Activated CD8-positive, alpha-beta memory T cell treated with anti-CD3 and anti-CD28 coated beads for 24 hours (primary cell): ENCODE measurements around the gene FOXL1.
"Not testable (repeated sequence)": the region's sequence is repeated elsewhere in the genome, so short reads cannot be mapped to it uniquely, and the experiment has no call there.

ENCODE experiments used
- DNase-seq: peaks from one replicate; pipeline ENCODE4 v3.0.0-alpha.2; 2020

FOXL1 gene

DNA sequence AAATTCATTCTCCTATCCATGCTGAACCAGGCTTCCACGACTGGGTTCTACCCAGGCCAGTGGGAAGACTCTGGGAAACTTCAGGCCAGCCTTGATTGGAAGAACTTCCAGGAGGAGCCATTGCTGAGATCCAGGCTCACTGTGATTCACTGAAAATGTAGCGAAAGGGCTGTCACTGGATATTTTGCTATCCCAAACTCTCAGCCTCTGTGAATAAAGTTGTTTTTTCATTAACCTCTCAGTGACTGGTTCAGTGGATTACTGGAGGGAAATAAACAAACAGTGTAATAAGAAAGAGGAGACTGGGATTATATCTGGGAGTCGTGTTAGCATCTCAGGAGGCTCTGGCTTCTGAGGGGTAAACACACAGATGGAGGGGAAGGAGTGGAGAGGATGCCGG lies 3.1 kb downstream of the FOXL1 start:
- DNase-seq = no peak

GRCh38 chr16:86584071-86584685 lies 5.8 kb downstream of the FOXL1 start:
- DNase-seq = no peak

DNA sequence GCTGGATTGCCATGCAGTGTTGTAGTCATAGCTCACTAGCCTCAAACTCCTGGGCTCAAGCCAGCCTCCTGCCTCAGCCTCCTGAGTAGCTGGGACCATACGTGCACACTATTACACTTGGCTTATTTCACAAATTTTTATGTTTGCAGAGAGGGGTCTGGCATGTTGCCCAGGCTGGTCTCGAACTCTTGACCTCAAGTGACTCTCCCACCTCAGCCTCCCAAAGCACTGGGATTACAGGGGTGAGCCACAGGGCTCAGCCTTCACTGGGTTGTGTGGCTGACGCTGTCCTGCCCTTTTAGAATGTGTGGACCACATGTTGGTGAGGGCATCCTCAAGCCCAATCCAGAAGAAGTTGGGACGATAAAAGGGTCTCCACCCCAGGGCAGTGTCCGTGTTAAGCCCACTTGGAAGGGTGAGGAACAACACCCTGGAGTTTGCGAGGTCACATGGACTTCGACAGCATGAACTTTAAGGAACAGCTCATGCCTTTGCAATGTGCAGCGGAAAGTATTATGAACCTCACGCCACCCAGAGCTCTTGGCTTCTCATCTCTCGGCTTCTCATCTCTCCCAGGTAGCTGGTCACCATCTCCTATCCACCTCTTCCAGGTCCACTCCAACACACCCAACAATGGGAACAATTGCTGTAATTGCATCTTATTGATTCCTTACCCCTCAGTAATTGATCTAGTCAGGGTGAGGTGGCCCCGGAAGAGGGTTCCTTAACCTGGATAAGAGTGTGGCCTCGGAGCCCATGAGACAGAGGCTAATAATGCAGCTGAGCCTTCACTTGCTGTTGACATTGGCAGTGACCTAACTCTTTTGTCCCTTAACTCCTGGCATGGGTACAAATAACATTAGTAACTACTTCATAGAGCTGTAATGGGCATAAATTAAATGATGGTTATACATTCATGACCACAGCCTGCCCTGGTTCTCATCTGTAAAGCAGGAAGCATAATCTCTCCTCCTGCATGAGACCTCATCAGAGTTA lies 6.7 kb downstream of the FOXL1 start:
- DNase-seq = no peak

DNA sequence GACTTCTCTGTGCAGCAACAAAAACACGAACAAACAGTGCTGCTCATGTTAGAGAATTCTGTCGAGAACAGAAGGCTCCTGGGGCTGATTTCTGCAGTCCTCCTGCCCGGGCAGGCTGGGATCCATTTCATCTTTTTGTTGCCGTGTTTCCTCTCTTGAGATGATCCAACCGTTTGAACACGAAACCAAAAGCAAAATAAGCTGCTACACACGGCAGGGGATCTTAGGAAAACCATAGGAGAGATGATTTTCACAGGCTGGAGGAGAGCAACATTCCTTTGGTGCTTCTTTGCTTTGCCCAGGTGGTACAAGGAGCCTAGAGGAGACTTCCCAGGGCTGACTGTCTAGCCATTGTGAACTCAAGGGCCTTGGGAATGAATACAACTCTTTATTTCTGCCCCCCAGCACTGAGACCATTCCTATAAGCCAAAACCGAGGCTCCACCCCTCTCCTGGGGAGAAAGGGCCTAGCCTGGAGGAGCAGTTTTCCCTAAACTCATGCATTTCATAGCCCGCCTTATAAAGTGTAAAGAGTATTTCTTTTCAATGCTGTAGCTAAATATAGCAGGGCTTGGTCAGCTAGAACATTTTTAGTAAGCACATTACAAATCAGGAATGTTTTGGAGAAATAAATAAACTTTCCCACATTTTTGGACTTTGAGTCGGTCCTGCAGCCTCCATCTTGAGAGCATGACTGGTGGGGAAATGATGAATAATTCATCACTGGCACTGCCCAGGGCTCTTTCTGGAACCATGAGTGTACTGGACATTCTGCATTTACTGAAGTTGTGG lies 7.7 kb downstream of the FOXL1 start:
- DNase-seq = no peak

DNA sequence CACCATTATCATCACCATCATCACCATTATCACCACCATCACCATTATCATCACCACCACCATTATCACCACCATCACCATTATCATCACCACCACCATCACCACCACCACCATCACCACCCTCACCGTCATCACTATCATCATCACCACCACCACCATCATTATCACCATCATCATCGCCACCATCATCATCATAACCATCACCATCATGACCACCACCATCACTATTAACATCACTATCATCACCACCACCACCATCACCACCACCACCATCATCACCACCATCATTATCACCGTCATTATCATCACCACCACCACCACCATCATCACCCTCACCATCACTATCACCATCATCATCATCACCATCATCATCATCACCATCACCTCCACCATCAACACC lies 9.1 kb downstream of the FOXL1 start:
- DNase-seq = no peak

DNA sequence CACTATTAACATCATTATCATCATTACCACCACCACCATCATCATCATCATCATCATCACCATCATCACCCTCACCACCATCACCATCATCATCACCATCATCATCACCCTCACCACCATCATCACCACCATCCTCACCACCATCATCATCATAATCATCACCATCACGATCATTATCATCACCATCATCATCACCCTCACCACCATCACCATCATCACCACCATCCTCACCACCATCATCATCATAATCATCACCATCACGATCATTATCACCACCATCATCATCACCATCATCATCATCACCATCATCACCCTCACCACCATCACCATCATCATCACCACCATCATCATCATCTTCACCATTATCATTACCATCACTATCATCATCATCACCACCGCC lies 9.6 kb downstream of the FOXL1 start:
- not testable (repeated sequence) for DNase-seq

GRCh38 chr16:86590501-86591144 lies 12.3 kb downstream of the FOXL1 start:
- DNase-seq = no peak

DNA sequence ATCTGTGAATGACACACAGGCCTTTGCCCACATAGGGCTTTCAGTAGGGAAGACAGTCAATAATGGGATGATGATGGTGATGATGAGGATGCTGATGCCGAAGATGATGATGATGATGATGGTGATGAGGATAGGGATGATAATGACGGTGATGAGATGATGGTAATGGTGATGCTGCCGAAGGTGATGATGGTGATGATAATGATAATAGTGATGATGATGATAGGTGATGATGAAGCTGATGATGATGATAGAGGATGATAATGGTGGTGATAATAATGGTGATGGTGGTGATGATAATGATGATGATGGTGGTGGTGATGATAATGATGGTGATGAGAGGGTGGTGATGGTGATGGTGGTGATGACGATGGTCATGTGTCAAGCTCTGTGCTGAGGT lies 12.9 kb downstream of the FOXL1 start:
- DNase-seq = no peak

GRCh38 chr16:86593913-86594620 lies 15.7 kb downstream of the FOXL1 start:
- DNase-seq = no peak

- no peak for DNase-seq
These were observed 16.4 kb downstream of the FOXL1 start for GRCh38 chr16:86594721-86595120.

GRCh38 chr16:86595983-86596605 lies 17.7 kb downstream of the FOXL1 start:
- DNase-seq = no peak

- DNase-seq = no peak
These were observed 19.0 kb downstream of the FOXL1 start for GRCh38 chr16:86597126-86597879.

GRCh38 chr16:86597880-86598606 lies 19.7 kb downstream of the FOXL1 start:
- no peak for DNase-seq

- no peak for DNase-seq
These were observed 20.5 kb downstream of the FOXL1 start for GRCh38 chr16:86598607-86599565.

- DNase-seq = no peak
These were observed 23.0 kb downstream of the FOXL1 start for GRCh38 chr16:86601356-86601755.

DNA sequence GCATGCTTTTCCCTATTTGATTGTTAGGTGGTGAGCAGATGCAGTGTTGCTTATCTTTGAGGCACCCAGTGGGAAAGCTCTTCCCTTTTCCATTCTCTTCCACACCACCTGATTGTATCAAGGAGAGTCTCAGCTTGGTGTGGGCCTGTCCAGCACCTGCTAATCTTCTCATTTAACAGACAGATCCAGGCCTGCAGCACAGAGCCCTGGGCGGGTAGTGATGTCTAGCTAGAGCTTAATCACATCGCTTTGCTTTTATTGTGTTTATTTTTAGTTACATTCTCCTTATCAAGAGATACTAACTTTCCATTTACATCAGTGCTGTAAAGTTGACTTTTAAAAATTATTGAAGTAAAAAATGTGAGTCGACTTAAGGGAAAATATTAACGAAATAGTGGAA lies 24.2 kb downstream of the FOXL1 start:
- no peak for DNase-seq

GRCh38 chr16:86604436-86605193 lies 26.3 kb downstream of the FOXL1 start:
- DNase-seq = peak; percentile 64

DNA sequence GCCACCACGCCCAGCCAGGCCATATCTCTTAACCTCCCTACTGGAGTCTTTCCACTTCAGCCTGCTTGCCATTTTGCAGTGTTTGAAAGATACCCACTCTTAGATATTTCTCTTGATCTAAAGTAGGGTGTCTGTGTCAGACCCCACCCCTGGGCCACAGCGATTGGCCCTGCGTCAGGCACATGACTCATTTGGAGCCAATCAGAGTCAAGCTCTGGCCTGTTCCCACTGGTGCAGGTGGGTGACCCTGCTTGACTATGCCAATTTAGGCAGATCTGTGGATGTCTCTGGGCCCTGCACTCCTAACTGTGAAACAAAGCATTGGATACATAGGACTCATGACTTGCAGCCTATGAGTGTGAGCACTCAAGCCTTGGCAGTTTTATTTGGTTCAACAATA lies 27.6 kb downstream of the FOXL1 start:
- no peak for DNase-seq
